GM23338 (cell line): ENCODE results near the gene ADGRL1. TPM values are rescaled to one million over a fixed set of nuclear protein-coding genes. Genes with fewer than 3 reads are reported as not detected.

Experiments
- ATAC-seq: fragments of 200-7000 bp; cut with Tn5 transposase; 3 replicates; pipeline ENCODE4 v1.9.1; 2020
- DNase-seq: peaks from one replicate; pipeline ENCODE4 v3.0.0-alpha.2; 2015; ENCODE audit warnings: low spot score
- H2AFZ ChIP-seq: fragments of 200-600 bp; sonication (generic); 2 replicates; pipeline ENCODE4 v1.8.0; 2016; ENCODE audit warnings: antibody characterized with exemption, mild to moderate bottlenecking, moderate library complexity
- H3F3A ChIP-seq: fragments of 200-600 bp; sonication (generic); replicated peaks from 2 replicates; pipeline ENCODE4 v1.8.0; 2017; ENCODE audit warnings: antibody characterized with exemption, mixed run types, low read depth
- H3K27ac ChIP-seq: fragments of 200-600 bp; sonication (generic); 2 replicates; pipeline ENCODE4 v1.6.1; 2016; ENCODE audit warnings: low read depth
- H3K27me3 ChIP-seq: fragments of 200-600 bp; sonication (generic); 2 replicates; pipeline ENCODE4 v1.8.0; 2016; ENCODE audit warnings: mild to moderate bottlenecking, mixed run types, moderate library complexity; ENCODE audit not compliant: insufficient read depth
- H3K36me3 ChIP-seq: fragments of 200-600 bp; sonication (generic); 2 replicates; pipeline ENCODE4 v1.8.0; 2016; ENCODE audit warnings: mild to moderate bottlenecking; ENCODE audit not compliant: insufficient read depth
- H3K4me1 ChIP-seq: fragments of 200-600 bp; sonication (generic); 2 replicates; pipeline ENCODE4 v1.8.0; 2016; ENCODE audit warnings: mild to moderate bottlenecking, moderate library complexity; ENCODE audit not compliant: insufficient read depth
- H3K4me2 ChIP-seq: fragments of 200-600 bp; sonication (generic); 2 replicates; pipeline ENCODE4 v1.7.1; 2017; ENCODE audit warnings: mixed run types
- H3K4me3 ChIP-seq: fragments of 200-600 bp; sonication (generic); 2 replicates; pipeline ENCODE4 v1.6.1; 2016; ENCODE audit warnings: mixed run types
- H3K79me2 ChIP-seq: fragments of 200-600 bp; sonication (generic); replicated peaks from 2 replicates; pipeline ENCODE4 v1.8.0; 2017; ENCODE audit warnings: mild to moderate bottlenecking; ENCODE audit not compliant: insufficient read depth
- H3K9me2 ChIP-seq: fragments of 200-600 bp; sonication (generic); 2 replicates; pipeline ENCODE4 v1.8.0; 2017; ENCODE audit not compliant: insufficient read depth
- H4K20me1 ChIP-seq: fragments of 200-600 bp; sonication (generic); replicated peaks from 2 replicates; pipeline ENCODE4 v1.8.0; 2017; ENCODE audit warnings: mild to moderate bottlenecking; ENCODE audit not compliant: insufficient read depth
- H3K27ac Mint-ChIP-seq: 2 replicates; pipeline ENCODE4 v1.8.0; 2020; ENCODE audit warnings: inconsistent platforms, mild to moderate bottlenecking, moderate library complexity, mixed read lengths
- H3K27me3 Mint-ChIP-seq: 3 replicates; pipeline ENCODE4 v1.8.0; 2022; ENCODE audit warnings: low read depth, mild to moderate bottlenecking, moderate library complexity, mixed read lengths, inconsistent platforms; ENCODE audit not compliant: insufficient read depth, poor library complexity
- H3K36me3 Mint-ChIP-seq: 3 replicates; pipeline ENCODE4 v1.8.0; 2021; ENCODE audit warnings: low read depth, mild to moderate bottlenecking, inconsistent platforms, moderate library complexity, mixed read lengths
- H3K4me1 Mint-ChIP-seq: 3 replicates; pipeline ENCODE4 v1.8.0; 2020; ENCODE audit warnings: mild to moderate bottlenecking, inconsistent platforms, mixed read lengths
- H3K4me3 Mint-ChIP-seq: 3 replicates; pipeline ENCODE4 v1.8.0; 2021; ENCODE audit warnings: moderate library complexity, mild to moderate bottlenecking, inconsistent platforms, mixed read lengths
- H3K9me3 Mint-ChIP-seq: 3 replicates; pipeline ENCODE4 v1.8.0; 2020; ENCODE audit warnings: moderate library complexity, mild to moderate bottlenecking, inconsistent platforms, mixed read lengths
- CREB1 ChIP-seq: fragments of 250-450 bp; sonication (Bioruptor Pico); IDR thresholded peaks from 2 replicates; pipeline ENCODE4 v1.5.0; 2020; ENCODE audit warnings: low read depth, mild to moderate bottlenecking, moderate library complexity
- EZH2 ChIP-seq: fragments of 200-600 bp; sonication (generic); IDR thresholded peaks from one replicate; pipeline ENCODE4 v1.8.0; 2017; ENCODE audit warnings: antibody characterized with exemption, mild to moderate bottlenecking, low read depth; ENCODE audit not compliant: unreplicated experiment
- EZH2phosphoT487 ChIP-seq: fragments of 200-600 bp; sonication (generic); IDR thresholded peaks from one replicate; pipeline ENCODE4 v1.8.1; 2018; ENCODE audit warnings: antibody characterized with exemption; ENCODE audit not compliant: unreplicated experiment
- JUNB ChIP-seq: IDR thresholded peaks from one replicate; pipeline ENCODE4 v1.6.1; 2016; ENCODE audit warnings: antibody characterized with exemption; ENCODE audit not compliant: unreplicated experiment
- NANOG ChIP-seq: IDR thresholded peaks from 2 replicates; pipeline ENCODE4 v1.6.1; 2016; ENCODE audit warnings: antibody characterized with exemption, borderline replicate concordance
- POLR2AphosphoS5 ChIP-seq: IDR thresholded peaks from 2 replicates; pipeline ENCODE4 v1.6.1; 2016; ENCODE audit warnings: antibody characterized with exemption, low read depth
- STAT1 ChIP-seq: IDR thresholded peaks from one replicate; pipeline ENCODE4 v1.6.1; 2016; ENCODE audit warnings: antibody characterized with exemption; ENCODE audit not compliant: unreplicated experiment
- ZNF114 ChIP-seq: fragments of 250-450 bp; sonication (Bioruptor Pico); IDR thresholded peaks from 2 replicates; pipeline ENCODE4 v1.5.0; 2020; ENCODE audit warnings: mild to moderate bottlenecking, moderate library complexity
- ZNF331 ChIP-seq: fragments of 250-450 bp; sonication (Bioruptor Pico); IDR thresholded peaks from 2 replicates; pipeline ENCODE4 v1.5.0; 2020; ENCODE audit warnings: low read depth, mild to moderate bottlenecking, moderate library complexity
- polyA plus RNA-seq: library from polyadenylated mRNA; unstranded; fragments of >200 nt; fragmentation: Nextera tagmentation; extraction: Ambion mirVana; gene quantifications from 2 replicates; pipeline ENCODE4 v1.2.1, GENCODE V29; 2016
- total RNA-seq: library from RNA; depleted of rRNA; stranded (reverse); fragments of >200 nt; shearing (Covaris generic); gene quantifications from 2 replicates; pipeline ENCODE4 v1.2.3, GENCODE V29; 2014
- TF ChIP-seq, protein P1 (sequence below): fragments of 250-450 bp; sonication (Bioruptor Pico); IDR thresholded peaks from 2 replicates; pipeline ENCODE4 v1.5.0; 2020; ENCODE audit warnings: mild to moderate bottlenecking, moderate library complexity
- TF ChIP-seq, protein P2 (sequence below): IDR thresholded peaks from one replicate; pipeline ENCODE4 v1.6.1; 2018; ENCODE audit warnings: antibody characterized with exemption; ENCODE audit not compliant: unreplicated experiment
- TF ChIP-seq, protein P3 (sequence below), 2 experiments: fragments of 200-600 bp in 1 of 2; sonication (generic) in 1 of 2; conservative IDR thresholded peaks; 2 replicates each; pipeline versions ENCODE4 v1.5.1 to v1.6.1; 2016 to 2017; ENCODE audit warnings: antibody characterized with exemption in 2 of 2, low read depth in 2 of 2, mild to moderate bottlenecking in 2 of 2, moderate library complexity in 1 of 2
- TF ChIP-seq, protein P4 (sequence below): IDR thresholded peaks from 2 replicates; pipeline ENCODE4 v1.6.1; 2016; ENCODE audit warnings: antibody characterized with exemption

The ADGRL1 gene
- total and polyA plus RNA-seq, 2 experiments from 2014 or later: 20.6 to 100 TPM

DNA sequence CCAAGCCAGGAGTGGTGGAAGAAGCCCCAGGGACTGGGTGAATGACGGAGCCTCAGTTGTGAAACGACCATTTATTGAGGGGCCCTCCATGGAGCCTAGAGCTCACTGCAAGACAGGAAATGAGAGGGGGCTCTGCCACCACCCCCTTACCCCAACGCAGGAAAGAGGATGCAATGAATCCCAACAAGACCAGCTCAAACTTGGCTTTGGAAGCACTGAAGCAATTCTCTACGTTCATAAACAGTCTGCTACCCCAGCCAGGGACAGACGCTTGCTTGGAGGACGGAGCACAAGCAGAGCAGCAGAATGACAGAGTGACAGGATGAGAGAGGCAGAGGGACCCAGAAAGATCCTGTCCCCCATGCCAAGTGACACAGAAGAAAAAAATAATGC, 89.4 kb downstream of the ADGRL1 start:
- DNase-seq (no peak), ATAC-seq (no peak)
- no peaks in the 10 kb centered on the region for H3K27me3 ChIP-seq
- peaks cover 14% of the 10 kb centered on the region for H4K20me1 ChIP-seq
- H3K36me3 ChIP-seq: no peaks in the 10 kb centered on the region; the same call in 1 of the 2 replicates
- H3K4me3 ChIP-seq: peak overlapping the region; percentile 79
- peak overlapping the region; percentile 92 for H3K4me2 ChIP-seq
- TF ChIP-seq CREB1 (CRISPR knock-in tag) (no peak), STAT1 (no peak), ZNF114 (no peak), ZNF331 (CRISPR knock-in tag) (no peak), POLR2AphosphoS5 (no peak), EZH2 (no peak), JUNB (no peak), NANOG (no peak), EZH2phosphoT487 (no peak)
- TF ChIP-seq, protein P1, sequence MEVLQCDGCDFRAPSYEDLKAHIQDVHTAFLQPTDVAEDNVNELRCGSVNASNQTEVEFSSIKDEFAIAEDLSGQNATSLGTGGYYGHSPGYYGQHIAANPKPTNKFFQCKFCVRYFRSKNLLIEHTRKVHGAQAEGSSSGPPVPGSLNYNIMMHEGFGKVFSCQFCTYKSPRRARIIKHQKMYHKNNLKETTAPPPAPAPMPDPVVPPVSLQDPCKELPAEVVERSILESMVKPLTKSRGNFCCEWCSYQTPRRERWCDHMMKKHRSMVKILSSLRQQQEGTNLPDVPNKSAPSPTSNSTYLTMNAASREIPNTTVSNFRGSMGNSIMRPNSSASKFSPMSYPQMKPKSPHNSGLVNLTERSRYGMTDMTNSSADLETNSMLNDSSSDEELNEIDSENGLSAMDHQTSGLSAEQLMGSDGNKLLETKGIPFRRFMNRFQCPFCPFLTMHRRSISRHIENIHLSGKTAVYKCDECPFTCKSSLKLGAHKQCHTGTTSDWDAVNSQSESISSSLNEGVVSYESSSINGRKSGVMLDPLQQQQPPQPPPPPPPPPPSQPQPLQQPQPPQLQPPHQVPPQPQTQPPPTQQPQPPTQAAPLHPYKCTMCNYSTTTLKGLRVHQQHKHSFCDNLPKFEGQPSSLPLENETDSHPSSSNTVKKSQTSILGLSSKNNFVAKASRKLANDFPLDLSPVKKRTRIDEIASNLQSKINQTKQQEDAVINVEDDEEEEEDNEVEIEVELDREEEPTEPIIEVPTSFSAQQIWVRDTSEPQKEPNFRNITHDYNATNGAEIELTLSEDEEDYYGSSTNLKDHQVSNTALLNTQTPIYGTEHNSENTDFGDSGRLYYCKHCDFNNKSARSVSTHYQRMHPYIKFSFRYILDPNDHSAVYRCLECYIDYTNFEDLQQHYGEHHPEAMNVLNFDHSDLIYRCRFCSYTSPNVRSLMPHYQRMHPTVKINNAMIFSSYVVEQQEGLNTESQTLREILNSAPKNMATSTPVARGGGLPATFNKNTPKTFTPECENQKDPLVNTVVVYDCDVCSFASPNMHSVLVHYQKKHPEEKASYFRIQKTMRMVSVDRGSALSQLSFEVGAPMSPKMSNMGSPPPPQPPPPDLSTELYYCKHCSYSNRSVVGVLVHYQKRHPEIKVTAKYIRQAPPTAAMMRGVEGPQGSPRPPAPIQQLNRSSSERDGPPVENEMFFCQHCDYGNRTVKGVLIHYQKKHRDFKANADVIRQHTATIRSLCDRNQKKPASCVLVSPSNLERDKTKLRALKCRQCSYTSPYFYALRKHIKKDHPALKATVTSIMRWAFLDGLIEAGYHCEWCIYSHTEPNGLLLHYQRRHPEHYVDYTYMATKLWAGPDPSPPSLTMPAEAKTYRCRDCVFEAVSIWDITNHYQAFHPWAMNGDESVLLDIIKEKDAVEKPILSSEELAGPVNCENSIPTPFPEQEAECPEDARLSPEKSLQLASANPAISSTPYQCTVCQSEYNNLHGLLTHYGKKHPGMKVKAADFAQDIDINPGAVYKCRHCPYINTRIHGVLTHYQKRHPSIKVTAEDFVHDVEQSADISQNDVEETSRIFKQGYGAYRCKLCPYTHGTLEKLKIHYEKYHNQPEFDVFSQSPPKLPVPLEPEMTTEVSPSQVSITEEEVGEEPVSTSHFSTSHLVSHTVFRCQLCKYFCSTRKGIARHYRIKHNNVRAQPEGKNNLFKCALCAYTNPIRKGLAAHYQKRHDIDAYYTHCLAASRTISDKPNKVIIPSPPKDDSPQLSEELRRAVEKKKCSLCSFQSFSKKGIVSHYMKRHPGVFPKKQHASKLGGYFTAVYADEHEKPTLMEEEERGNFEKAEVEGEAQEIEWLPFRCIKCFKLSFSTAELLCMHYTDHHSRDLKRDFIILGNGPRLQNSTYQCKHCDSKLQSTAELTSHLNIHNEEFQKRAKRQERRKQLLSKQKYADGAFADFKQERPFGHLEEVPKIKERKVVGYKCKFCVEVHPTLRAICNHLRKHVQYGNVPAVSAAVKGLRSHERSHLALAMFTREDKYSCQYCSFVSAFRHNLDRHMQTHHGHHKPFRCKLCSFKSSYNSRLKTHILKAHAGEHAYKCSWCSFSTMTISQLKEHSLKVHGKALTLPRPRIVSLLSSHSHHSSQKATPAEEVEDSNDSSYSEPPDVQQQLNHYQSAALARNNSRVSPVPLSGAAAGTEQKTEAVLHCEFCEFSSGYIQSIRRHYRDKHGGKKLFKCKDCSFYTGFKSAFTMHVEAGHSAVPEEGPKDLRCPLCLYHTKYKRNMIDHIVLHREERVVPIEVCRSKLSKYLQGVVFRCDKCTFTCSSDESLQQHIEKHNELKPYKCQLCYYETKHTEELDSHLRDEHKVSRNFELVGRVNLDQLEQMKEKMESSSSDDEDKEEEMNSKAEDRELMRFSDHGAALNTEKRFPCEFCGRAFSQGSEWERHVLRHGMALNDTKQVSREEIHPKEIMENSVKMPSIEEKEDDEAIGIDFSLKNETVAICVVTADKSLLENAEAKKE: no peak
- TF ChIP-seq, protein P2, sequence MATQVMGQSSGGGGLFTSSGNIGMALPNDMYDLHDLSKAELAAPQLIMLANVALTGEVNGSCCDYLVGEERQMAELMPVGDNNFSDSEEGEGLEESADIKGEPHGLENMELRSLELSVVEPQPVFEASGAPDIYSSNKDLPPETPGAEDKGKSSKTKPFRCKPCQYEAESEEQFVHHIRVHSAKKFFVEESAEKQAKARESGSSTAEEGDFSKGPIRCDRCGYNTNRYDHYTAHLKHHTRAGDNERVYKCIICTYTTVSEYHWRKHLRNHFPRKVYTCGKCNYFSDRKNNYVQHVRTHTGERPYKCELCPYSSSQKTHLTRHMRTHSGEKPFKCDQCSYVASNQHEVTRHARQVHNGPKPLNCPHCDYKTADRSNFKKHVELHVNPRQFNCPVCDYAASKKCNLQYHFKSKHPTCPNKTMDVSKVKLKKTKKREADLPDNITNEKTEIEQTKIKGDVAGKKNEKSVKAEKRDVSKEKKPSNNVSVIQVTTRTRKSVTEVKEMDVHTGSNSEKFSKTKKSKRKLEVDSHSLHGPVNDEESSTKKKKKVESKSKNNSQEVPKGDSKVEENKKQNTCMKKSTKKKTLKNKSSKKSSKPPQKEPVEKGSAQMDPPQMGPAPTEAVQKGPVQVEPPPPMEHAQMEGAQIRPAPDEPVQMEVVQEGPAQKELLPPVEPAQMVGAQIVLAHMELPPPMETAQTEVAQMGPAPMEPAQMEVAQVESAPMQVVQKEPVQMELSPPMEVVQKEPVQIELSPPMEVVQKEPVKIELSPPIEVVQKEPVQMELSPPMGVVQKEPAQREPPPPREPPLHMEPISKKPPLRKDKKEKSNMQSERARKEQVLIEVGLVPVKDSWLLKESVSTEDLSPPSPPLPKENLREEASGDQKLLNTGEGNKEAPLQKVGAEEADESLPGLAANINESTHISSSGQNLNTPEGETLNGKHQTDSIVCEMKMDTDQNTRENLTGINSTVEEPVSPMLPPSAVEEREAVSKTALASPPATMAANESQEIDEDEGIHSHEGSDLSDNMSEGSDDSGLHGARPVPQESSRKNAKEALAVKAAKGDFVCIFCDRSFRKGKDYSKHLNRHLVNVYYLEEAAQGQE: no peak
- TF ChIP-seq, protein P3, sequence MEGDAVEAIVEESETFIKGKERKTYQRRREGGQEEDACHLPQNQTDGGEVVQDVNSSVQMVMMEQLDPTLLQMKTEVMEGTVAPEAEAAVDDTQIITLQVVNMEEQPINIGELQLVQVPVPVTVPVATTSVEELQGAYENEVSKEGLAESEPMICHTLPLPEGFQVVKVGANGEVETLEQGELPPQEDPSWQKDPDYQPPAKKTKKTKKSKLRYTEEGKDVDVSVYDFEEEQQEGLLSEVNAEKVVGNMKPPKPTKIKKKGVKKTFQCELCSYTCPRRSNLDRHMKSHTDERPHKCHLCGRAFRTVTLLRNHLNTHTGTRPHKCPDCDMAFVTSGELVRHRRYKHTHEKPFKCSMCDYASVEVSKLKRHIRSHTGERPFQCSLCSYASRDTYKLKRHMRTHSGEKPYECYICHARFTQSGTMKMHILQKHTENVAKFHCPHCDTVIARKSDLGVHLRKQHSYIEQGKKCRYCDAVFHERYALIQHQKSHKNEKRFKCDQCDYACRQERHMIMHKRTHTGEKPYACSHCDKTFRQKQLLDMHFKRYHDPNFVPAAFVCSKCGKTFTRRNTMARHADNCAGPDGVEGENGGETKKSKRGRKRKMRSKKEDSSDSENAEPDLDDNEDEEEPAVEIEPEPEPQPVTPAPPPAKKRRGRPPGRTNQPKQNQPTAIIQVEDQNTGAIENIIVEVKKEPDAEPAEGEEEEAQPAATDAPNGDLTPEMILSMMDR (conservative IDR thresholded peaks at IDR 0.05; ENCODE audit: low read depth in 2 of 2): no peak
- TF ChIP-seq, protein P4, sequence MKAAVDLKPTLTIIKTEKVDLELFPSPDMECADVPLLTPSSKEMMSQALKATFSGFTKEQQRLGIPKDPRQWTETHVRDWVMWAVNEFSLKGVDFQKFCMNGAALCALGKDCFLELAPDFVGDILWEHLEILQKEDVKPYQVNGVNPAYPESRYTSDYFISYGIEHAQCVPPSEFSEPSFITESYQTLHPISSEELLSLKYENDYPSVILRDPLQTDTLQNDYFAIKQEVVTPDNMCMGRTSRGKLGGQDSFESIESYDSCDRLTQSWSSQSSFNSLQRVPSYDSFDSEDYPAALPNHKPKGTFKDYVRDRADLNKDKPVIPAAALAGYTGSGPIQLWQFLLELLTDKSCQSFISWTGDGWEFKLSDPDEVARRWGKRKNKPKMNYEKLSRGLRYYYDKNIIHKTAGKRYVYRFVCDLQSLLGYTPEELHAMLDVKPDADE: no peak
- peak overlapping the region; percentile 82 for H3K4me3 Mint-ChIP-seq
- H3F3A ChIP-seq: peaks cover 29% of the 10 kb centered on the region
- H3K79me2 ChIP-seq: peaks cover 17% of the 10 kb centered on the region
- H3K9me3 Mint-ChIP-seq: no peaks in the 10 kb centered on the region; the same call in 2 of the 3 replicates
- no peak overlapping the region for H2AFZ ChIP-seq
- H3K27me3 Mint-ChIP-seq: peaks cover 13% of the 10 kb centered on the region
- peaks cover 11% of the 10 kb centered on the region for H3K36me3 Mint-ChIP-seq
- no peak overlapping the region for H3K27ac ChIP-seq
- H3K4me1 ChIP-seq: peaks cover 49% of the 10 kb centered on the region
- H3K27ac Mint-ChIP-seq: no peak overlapping the region
- H3K9me2 ChIP-seq: no peaks in the 10 kb centered on the region
- H3K4me1 Mint-ChIP-seq: peaks cover 45% of the 10 kb centered on the region
